A549 (cell line): Measurements from ENCODE around the gene EVPL. TPM values are rescaled to one million over a fixed set of nuclear protein-coding genes. Genes with fewer than 3 reads are reported as not detected.
A peak's percentile ranks its signal among the peaks of the same experiment; 100 is the strongest.

ENCODE experiments used
- ATAC-seq, 2 experiments: fragments of 200-7000 bp in 1 of 2; fragments of >200 bp in 1 of 2; cut with Nextera tagmentation in 1 of 2; cut with Tn5 transposase in 1 of 2; 3 replicates each; pipeline versions ENCODE4 v1.8.0 to v1.9.1; 2018 to 2020; ENCODE audit warnings: mild to moderate bottlenecking in 1 of 2, moderate library complexity in 1 of 2
- CTCF ChIA-PET: fragments of 300-600 bp; sonication (Branson Sonifier 250); formaldehyde crosslinking; extraction: SDS; loops from one replicate; lab custom pipeline; 2021; ENCODE audit warnings: antibody characterized with exemption, inconsistent platforms; lab: Yijun Ruan, JAX
- POLR2A ChIA-PET: fragments of 350-600 bp; formaldehyde crosslinking; extraction: SDS; loops from one replicate; lab custom pipeline; 2021; ENCODE audit warnings: antibody characterized with exemption, inconsistent platforms; lab: Yijun Ruan, JAX
- DNase-seq, 2 experiments: peaks; one replicate each; pipeline versions ENCODE4 v3.0.0 to v3.0.0-alpha.2; 2011 to 2016; ENCODE audit warnings: low read depth in 1 of 2, low spot score in 1 of 2
- FAIRE-seq: peaks from 2 replicates; lab custom pipeline; 2011; peaks lifted over from hg19 to GRCh38; lab: Jason Lieb, UNC
- H3K27ac ChIP-seq, 2 experiments: fragments of >200 bp; sonication (Bioruptor Twin); formaldehyde crosslinking; 3 replicates each; pipeline ENCODE4 v1.5.1; 2016 to 2017
- H3K4me1 ChIP-seq: fragments of >200 bp; sonication (Bioruptor Twin); formaldehyde crosslinking; 3 replicates; pipeline ENCODE4 v1.6.1; 2016
- H3K4me2 ChIP-seq: fragments of >200 bp; sonication (Bioruptor Twin); formaldehyde crosslinking; 3 replicates; pipeline ENCODE4 v1.6.1; 2016
- H3K4me3 ChIP-seq: fragments of >200 bp; sonication (Bioruptor Twin); formaldehyde crosslinking; 3 replicates; pipeline ENCODE4 v1.5.1; 2016
- H3K9me3 ChIP-seq: fragments of >200 bp; sonication (Bioruptor Twin); formaldehyde crosslinking; 3 replicates; pipeline ENCODE4 v1.6.1; 2016
- CBX2 ChIP-seq: fragments of 200-600 bp; sonication (generic); IDR thresholded peaks from 2 replicates; pipeline ENCODE4 v1.6.1; 2016; ENCODE audit warnings: low read depth, mild to moderate bottlenecking, borderline replicate concordance
- CTCF ChIP-seq: fragments of >200 bp; sonication (Bioruptor Twin); formaldehyde crosslinking; IDR thresholded peaks from 3 replicates; pipeline ENCODE4 v1.5.1; 2016
- EP300 ChIP-seq, 2 experiments: fragments of >200 bp; sonication (Bioruptor Twin); formaldehyde crosslinking; IDR thresholded peaks; 2 replicates in 1 of 2; 3 replicates in 1 of 2; pipeline ENCODE4 v1.6.1; 2016 to 2017
- ESRRA ChIP-seq: fragments of 150-350 bp; IDR thresholded peaks from 2 replicates; pipeline ENCODE4 v1.6.1; 2014; ENCODE audit warnings: mild to moderate bottlenecking, low read length, borderline replicate concordance
- FOSB ChIP-seq: fragments of 250-450 bp; sonication (Bioruptor Pico); IDR thresholded peaks from 2 replicates; pipeline ENCODE4 v1.5.0; 2020; ENCODE audit warnings: mild to moderate bottlenecking, moderate library complexity
- HDAC2 ChIP-seq: fragments of 200-600 bp; sonication (generic); IDR thresholded peaks from 2 replicates; pipeline ENCODE4 v1.6.1; 2016
- NFE2L2 ChIP-seq: fragments of 150-350 bp; conservative IDR thresholded peaks from 2 replicates; pipeline ENCODE4 v1.6.1; 2014; ENCODE audit warnings: low read length
- NR3C1 ChIP-seq: fragments of >200 bp; sonication (Bioruptor Twin); formaldehyde crosslinking; IDR thresholded peaks from 3 replicates; pipeline ENCODE4 v1.6.1; 2017
- RAD21 ChIP-seq, 2 experiments: fragments of >200 bp in 1 of 2; sonication (Bioruptor Twin) in 1 of 2; formaldehyde crosslinking in 1 of 2; IDR thresholded peaks in 1 of 2; conservative IDR thresholded peaks in 1 of 2; 2 replicates in 1 of 2; 3 replicates in 1 of 2; pipeline ENCODE4 v1.6.1; 2012 to 2018; ENCODE audit warnings: inconsistent platforms in 1 of 2
- RFX5 ChIP-seq: fragments of 450-650 bp; IDR thresholded peaks from 2 replicates; pipeline ENCODE4 v1.7.1; 2014; ENCODE audit warnings: antibody characterized with exemption, mild to moderate bottlenecking, moderate library complexity
- TP53 ChIP-seq: fragments of 250-450 bp; sonication (Bioruptor Pico); IDR thresholded peaks from 2 replicates; pipeline ENCODE4 v1.5.0; 2021; ENCODE audit warnings: mild to moderate bottlenecking, moderate library complexity
- ZC3H11A ChIP-seq: fragments of 450-650 bp; IDR thresholded peaks from 2 replicates; pipeline ENCODE4 v1.6.1; 2014; ENCODE audit warnings: antibody characterized with exemption, mild to moderate bottlenecking
- ZFP36 ChIP-seq: fragments of 450-650 bp; IDR thresholded peaks from 2 replicates; pipeline ENCODE4 v1.6.1; 2014; ENCODE audit warnings: borderline replicate concordance; ENCODE audit not compliant: partially characterized antibody
- ZNF302 ChIP-seq: fragments of 250-450 bp; sonication (Bioruptor Pico); IDR thresholded peaks from 2 replicates; pipeline ENCODE4 v1.9.0; 2021; ENCODE audit warnings: inconsistent platforms, mild to moderate bottlenecking, moderate library complexity
- whole genome bisulfite sequencing: methylation state at CpG from one replicate; pipeline ENCODE4 v1.1.6; 2017; ENCODE audit errors: missing lambda C conversion rate; 5-methylcytosine and 5-hydroxymethylcytosine counted together
- polyA plus RNA-seq, 4 experiments: library from polyadenylated mRNA; depleted of rRNA in 3 of 4; stranded (reverse); fragments of >200 nt; fragmentation: RNase III in 1 of 4; extraction: RNeasy Plus Mini Kit Qiagen cat#74134 plus additional on column Dnase treatment in 1 of 4; gene quantifications; 2 replicates in 3 of 4; 3 replicates in 1 of 4; pipeline ENCODE4 v1.2.3, GENCODE V29; 2011 to 2017
- TF ChIP-seq, protein P1 (sequence below): fragments of 200-600 bp; sonication (generic); IDR thresholded peaks from 2 replicates; pipeline ENCODE4 v1.6.1; 2016; ENCODE audit warnings: antibody characterized with exemption, mild to moderate bottlenecking, moderate library complexity

EVPL gene
- polyA plus RNA-seq, 2 of the 4 experiments (the other 2 are of a cell fraction) = 4.1 to 13.9 TPM

GRCh38 chr17:76024353-76024752 is 2.8 kb downstream of the EVPL start:
- no peak for DNase-seq
- CTCF ChIA-PET = interaction anchor here (1.0 to 1.5 kb wide), 4 partner anchors 9 to 119 kb away, joined by 3 to 18 read pairs (median 4); no protein-coding TSS in a partner anchor
- TF ChIP-seq, protein P1, sequence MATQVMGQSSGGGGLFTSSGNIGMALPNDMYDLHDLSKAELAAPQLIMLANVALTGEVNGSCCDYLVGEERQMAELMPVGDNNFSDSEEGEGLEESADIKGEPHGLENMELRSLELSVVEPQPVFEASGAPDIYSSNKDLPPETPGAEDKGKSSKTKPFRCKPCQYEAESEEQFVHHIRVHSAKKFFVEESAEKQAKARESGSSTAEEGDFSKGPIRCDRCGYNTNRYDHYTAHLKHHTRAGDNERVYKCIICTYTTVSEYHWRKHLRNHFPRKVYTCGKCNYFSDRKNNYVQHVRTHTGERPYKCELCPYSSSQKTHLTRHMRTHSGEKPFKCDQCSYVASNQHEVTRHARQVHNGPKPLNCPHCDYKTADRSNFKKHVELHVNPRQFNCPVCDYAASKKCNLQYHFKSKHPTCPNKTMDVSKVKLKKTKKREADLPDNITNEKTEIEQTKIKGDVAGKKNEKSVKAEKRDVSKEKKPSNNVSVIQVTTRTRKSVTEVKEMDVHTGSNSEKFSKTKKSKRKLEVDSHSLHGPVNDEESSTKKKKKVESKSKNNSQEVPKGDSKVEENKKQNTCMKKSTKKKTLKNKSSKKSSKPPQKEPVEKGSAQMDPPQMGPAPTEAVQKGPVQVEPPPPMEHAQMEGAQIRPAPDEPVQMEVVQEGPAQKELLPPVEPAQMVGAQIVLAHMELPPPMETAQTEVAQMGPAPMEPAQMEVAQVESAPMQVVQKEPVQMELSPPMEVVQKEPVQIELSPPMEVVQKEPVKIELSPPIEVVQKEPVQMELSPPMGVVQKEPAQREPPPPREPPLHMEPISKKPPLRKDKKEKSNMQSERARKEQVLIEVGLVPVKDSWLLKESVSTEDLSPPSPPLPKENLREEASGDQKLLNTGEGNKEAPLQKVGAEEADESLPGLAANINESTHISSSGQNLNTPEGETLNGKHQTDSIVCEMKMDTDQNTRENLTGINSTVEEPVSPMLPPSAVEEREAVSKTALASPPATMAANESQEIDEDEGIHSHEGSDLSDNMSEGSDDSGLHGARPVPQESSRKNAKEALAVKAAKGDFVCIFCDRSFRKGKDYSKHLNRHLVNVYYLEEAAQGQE = no peak
- no peak for TF ChIP-seq NFE2L2
- no peak for TF ChIP-seq EP300 (IDR thresholded peaks at IDR 0.05)
- TF ChIP-seq NR3C1 = no peak
- 90% methylated on average over 8 of the region's 9 CpGs for WGBS
- no peak for ATAC-seq
- FAIRE-seq = no peak
- POLR2A ChIA-PET = no interaction called here
- Histone ChIP-seq H3K27ac (no peak overlapping the region), H3K9me3 (no peaks in the 10 kb centered on the region), H3K4me1 (peaks cover 24% of the 10 kb centered on the region), H3K4me3 (no peak overlapping the region), H3K4me2 (no peak overlapping the region)

DNA sequence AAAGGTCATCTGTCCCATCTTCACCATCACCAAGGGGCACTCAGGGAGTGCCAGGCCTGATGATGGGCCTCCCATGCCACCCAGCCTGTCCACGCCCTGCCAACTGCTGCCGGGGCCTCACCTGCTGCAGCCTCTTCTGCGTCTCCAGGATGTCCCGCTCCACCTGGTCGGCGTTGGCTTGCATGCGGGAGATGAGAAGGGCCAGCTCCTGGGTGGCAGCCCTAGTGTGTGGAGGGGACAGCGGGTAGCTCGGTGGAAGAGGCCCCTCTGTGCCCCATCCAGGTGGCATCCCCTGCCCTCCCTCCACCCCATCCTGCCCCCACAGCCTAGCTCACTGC is 3.2 kb downstream of the EVPL start:
- no peak overlapping the region for H3K4me2 ChIP-seq
- FAIRE-seq = no peak
- ChIA-PET POLR2A (no interaction called here), CTCF (interaction anchor here (1.0 to 1.5 kb wide), 4 partner anchors 8 to 119 kb away, joined by 3 to 18 read pairs (median 4); no protein-coding TSS in a partner anchor)
- ATAC-seq = no peak
- 93% methylated on average over 9 of the region's 9 CpGs for WGBS
- H3K4me3 ChIP-seq = no peak overlapping the region
- no peak overlapping the region for H3K27ac ChIP-seq
- no peak for DNase-seq
- H3K9me3 ChIP-seq = no peaks in the 10 kb centered on the region
- peaks cover 19% of the 10 kb centered on the region for H3K4me1 ChIP-seq
- TF ChIP-seq RAD21 (conservative IDR thresholded peaks at IDR 0.05 in 1 of 2, IDR thresholded peaks at IDR 0.05 in 1 of 2) (no peak), EP300 (IDR thresholded peaks at IDR 0.05) (no peak), TP53 (CRISPR knock-in tag) (no peak), ZC3H11A (no peak), CTCF (no peak), ESRRA (no peak), FOSB (CRISPR knock-in tag) (no peak), HDAC2 (no peak), CBX2 (no peak), ZNF302 (CRISPR knock-in tag) (no peak)
- TF ChIP-seq, all 56 proteins: peak for 0

DNA sequence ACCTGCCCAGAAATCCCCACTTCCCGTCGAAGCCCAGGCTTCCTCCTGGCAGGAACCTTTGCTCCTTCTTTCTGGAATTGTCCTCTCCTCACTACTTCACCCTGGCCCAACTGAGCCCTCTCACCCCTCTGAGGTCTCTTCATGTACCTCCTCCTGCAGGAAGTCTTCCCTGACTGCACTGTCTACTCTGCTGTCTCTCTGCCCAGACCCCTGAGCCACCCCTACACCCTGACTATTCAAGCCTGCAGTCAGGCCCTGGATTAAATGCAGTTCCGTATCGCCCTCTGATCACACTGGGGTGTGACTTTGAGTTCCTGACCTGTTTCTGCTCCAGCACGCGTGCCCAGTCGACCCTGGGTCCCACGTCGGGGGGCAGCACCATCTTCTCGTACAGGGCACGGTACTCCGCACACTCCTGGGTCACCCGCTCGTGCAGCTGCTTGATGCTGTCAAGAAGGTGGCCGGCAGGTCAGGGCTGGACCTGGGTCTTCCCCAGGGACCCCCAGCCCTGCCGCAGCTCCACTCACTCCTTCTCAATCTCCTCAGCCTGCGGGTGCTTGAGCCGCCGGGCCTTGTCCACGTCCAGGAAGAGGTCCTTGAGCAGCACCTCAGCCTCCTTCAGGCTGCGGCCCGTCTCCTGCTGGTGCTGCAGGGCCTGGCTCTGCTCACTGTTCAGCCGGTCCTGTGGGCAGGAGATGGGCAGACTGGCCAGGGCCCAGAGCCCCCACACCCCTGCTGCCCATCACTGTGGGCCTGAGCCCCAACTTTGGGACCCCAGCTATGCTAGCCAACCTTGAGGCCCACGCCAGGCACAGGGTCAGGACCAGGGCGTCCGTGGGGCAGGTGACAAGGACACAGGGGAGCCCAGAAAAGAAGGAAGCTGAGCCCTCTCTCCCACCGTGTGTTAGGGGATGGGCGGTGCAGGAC is 3.9 kb downstream of the EVPL start:
- ChIA-PET CTCF (interaction anchor here (1.0 to 1.9 kb wide), 5 partner anchors 8 to 118 kb away, joined by 3 to 18 read pairs (median 5); no protein-coding TSS in a partner anchor), POLR2A (no interaction called here)
- ATAC-seq (no peak), FAIRE-seq (no peak), DNase-seq (no peak)
- H3K4me2 ChIP-seq = no peak overlapping the region
- WGBS = 93% methylated on average over 24 of the region's 28 CpGs
- no peaks in the 10 kb centered on the region for H3K9me3 ChIP-seq
- peak; percentile 70 for TF ChIP-seq ZFP36
- TF ChIP-seq RFX5 = no peak
- peaks cover 16% of the 10 kb centered on the region for H3K4me1 ChIP-seq
- H3K27ac ChIP-seq = no peak overlapping the region
- H3K4me3 ChIP-seq = no peak overlapping the region
